Right hindlimb (tissue), 1 donor: ENCODE measurements around the gene DHX32.
"Not testable (repeated sequence)": the region's sequence is repeated elsewhere in the genome, so short reads cannot be mapped to it uniquely, and the experiment has no call there.

Source experiments
- DNase-seq: peaks from one replicate; pipeline ENCODE4 v3.0.0-alpha.2; 2018

The DHX32 gene

DNA sequence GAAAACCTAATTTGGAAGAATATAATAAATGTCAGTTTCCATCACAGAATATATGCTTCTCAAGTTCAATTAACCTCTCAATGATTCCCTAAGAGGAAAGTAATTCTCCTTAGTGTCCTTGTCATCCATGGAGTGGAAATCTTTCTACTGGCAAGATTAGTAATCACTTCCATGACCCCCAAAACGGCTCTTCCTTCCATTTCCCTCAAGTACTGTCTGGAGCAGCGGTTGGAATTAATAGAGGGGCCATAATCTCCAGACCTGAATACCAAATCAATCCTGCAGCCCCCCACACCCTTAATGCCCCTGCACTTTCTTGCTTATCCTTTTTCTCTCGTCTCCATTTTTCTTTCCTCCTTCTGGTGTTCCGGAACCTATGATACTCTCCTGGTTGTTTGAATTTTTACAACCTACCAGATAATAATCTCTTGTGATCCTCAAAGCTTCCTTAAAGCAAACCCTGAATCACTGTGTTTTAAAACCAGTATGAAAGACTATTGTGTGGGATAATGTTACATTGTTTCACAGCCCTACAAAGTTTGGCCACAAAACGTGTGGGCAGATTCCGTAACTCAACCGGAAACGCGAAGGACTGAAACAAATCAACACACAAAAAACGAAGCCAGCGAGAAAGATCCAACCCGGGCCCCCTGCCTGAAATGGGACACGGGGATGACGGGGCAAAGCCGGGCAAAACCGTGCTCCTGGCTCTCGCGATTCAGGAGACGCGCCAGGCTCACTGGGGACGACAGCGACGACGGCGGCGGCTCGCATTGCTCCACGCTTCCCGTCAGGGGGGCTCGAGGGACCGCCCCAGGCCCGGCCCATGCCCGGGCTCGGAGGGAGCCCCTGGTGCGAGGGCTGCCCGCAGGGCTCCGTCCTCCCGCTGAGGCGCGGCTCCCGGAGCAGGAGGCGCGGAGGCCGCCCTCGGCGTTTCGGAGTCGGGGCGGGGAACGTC lies 14.3 kb upstream of the DHX32 start:
- DNase-seq = peak; percentile 78

DNA sequence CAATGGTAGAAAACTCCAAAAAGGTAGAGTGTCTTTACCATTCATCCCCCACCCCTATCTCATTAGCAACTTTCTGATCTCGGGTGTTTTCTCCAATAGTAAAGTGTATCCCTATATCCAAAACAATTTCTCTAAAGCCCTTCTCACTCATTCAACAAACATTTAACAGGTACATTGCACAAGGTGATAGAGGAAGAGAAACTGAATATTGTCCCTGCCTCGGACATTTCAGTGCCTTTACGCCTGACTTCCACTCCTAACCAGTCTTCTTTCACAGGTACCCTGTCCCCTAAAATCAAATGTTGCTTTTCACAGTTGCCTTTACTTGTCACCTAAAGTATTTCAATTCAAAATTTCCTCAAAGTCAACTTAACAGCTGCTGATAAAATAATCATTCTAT lies 13.1 kb upstream of the DHX32 start:
- not testable (repeated sequence) for DNase-seq

DNA sequence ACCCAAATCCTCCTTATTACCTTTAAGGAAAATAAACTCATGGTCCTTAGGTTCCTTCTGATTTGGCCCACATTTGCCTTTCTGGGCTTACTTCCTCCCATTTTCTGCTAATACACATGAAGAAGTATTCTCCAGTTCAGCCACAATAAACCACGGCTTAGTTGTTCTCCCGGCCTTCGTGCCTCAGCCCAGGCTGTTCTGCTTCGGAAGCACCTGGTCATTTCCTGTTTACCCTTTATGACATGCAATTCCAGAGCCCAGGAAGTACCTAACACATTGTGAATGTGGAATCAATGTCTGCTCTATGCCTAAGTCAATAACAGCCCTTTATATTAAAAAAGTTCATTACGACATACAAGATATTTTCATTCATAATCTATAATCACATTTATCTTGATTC lies 11.3 kb upstream of the DHX32 start:
- not testable (repeated sequence) for DNase-seq

DNA sequence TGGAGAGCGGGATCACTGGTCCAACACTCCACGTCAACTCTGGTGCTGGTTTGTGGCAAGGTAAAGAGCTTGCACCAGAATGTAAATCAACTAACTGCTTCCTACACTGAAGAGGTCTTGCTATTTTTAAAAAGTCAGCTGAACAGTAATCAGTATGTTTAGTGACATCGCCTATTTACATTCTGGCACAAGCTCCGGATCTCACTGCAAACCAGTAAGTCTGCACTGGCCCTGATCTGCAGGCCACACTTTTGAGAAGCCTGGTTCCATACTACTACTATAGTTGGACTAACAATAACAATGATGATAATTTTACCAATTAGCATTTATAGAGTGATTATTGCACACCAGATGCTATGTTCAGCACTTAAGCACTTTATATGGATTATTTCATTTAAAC lies 8.3 kb upstream of the DHX32 start:
- not testable (repeated sequence) for DNase-seq

DNA sequence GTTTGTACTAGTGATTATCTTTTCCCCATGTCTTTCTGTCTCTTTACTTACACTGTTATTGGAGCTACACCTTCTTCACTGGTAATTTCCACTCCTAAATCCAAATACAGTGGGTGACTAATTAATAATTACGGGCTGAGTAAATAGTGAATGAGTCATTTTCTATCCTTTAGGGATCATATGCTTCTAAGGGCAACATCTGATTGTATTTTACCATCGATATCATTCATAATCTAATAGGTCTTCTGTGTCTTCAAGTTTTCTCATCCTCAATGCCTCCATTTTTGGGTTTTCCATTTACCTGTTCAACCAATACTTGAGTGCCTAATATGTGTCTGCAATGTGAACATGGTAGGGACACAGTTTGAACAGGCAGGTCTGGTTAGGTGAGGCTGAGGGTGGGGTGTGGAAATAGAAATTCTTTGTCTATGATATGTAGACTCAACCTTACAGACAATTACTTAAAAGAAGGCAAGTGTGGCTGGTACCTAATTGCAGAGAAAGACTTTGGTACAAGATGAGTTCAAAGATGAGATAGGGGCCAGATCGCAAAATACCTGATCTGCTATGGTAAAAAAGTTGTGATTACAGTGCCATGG lies 5.9 kb upstream of the DHX32 start:
- no peak for DNase-seq

DNA sequence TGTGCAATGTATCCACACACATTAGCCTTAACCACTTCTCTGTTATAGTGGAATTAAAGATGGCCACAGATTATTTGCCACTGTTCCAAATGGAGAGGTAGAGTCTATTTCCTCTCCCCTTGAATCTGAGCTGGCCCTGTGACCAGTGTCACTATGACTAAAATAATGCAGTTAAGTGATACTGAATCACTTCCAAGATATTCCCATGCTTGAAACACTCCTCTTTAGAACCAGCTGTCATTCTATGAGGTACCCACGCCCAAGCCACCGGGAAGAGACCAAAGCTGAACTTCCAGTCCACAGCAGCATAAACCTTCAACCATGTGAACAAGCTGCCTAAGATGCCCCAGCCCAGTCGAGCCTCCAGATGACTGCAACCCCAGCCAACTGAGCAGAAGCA lies 2.1 kb upstream of the DHX32 start:
- DNase-seq = no peak

DNA sequence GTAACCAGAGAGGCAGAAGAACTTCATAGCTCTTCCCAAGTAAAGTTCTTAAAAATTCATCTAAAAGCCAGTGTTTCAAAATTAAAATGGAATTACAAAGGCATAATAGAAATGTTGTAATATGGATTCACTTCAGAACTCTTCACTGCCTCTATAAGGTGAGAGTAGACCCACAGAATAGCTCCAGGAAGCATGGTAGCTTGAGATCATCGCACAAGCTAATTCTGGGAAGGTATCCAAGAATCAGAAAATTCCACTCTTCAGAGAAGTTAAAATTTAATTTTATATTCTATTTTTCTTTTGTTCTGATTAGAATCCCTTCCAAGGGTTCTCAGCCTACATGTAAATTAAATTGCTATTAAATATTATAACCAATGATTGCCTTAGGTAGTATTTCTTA lies 1.5 kb upstream of the DHX32 start:
- no peak for DNase-seq

DNA sequence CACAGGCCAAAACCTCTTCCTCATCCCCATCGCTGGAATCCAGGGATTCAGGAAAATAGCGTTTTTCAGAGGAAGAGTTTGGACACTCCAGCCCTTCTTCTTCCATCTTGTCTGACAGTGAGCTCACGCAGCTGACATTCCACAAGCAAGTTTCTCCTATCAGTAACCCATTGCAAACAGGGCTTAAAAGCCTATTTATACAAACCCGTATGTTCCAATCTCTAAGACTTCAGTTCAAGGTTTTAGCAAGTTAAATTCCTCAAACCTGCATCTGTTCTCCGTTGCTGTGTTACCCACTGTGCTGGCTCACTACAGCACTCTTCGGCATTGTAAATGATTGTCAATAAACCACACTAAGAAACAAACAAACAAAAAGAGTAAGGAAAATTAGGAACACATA lies 373 bp downstream of the DHX32 start:
- DNase-seq = no peak

DNA sequence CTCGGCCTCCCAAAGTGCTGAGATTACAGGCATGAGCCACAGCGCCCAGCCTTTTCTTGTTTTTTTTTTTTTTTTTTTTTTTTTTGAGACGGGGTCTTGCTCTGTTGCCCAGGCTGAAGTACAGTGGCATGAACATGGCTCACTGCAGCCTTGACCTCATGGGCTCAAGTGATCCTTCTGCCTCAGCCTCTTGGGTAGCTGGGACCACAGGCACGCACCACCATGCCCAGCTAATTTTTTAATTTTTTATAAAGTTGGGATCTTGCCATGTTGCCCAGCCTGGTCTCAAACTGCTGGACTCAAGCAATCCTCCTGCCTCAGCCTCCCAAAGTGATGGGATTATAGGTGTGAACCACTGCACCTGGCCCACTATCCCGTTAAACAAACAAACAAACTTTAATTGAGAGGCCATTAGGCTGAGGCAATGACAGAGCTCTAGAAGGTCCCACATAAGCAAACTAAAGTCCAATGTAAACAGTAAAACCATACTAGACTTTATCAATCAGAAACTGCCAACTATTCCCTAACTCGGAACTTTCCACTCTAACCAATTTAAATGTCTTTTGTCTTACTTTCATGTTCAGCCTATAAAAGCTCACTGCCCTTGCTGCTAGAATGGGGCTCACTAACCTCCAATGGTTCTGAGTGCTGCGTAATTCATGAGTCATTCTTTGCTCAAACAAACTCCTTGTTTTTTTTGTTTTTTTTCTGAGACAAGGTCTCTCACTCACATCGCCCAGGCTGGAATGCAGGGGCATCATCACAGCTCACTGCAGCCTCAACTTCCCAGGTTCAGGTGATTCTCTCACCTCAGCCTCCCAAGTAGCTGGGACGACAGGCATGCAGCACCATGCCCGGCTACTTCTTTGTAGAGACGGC lies 1.9 kb downstream of the DHX32 start:
- no peak for DNase-seq

DNA sequence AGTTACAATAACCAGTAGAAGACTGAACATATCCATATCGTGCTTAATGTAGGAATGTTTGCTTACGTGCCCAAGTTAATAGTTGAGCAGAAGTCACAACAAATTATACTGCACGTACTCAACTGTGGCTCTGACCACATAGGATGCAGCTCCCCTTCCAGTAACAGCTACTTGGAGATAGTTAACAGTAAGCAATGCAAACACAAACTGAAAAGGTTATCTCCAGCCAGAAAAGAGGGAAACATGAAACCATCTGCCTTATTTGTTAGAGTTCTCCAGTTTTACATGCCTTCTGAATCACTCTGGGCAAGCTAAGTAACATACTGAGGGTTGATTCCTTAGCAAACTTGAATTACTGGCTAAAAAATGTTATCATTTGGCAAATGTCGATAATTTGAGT lies 9.8 kb downstream of the DHX32 start:
- no peak for DNase-seq

DNA sequence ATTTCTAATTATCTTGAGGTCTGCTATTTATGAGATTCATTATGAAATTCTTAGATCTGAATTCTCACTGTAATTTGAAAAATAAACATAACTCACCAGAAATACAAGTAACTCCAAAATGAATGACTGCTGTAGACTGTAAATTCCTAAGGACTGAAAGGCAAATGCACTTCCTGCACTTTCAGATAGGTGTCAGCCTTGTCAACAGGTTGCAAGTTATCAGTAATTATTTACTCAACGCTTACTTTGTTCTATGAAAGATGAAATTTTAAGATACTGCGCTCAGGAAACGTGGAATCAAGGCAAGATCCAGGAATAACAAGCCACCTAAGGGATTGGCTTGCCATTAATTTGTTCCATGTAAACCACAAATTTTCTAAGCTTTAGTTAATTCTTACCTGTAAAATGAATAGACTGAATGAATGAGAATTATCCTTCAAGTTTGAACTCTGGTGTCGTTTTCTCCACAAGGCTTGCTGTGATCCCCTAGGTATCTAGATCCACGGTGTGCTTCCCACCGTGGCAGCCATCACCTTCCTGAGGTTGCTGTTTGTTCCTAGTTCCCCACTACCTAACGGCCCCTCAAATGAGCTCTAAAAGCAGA lies 12.6 kb downstream of the DHX32 start:
- DNase-seq = no peak

DNA sequence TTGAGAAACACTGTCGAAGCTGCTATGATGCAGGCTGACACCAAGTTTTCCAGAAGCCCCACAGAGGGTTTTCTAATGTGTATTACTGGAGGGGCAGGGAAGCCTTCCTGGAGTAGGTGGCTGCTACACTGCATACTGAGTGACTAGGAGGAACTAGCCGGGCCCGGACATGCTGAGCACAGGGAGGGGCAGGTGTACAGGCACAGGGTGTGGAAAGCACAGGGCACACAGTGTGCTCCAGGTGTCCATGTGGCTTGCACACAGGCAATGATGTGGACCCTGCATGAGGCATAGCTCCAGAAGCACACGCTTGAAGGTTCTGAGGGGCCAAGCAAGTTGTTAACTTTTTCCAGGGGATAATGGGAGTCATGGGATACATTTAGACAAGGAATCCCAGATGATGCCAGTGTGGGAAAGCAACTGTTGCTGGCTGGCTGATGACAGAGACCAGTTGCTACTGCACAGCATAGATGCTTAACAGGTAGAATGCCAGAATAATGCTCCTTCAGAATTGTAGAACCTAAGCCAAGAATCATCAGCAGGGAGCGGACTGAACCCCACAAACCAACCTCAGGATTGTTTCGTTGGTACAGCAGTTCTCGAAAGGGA lies 14.6 kb downstream of the DHX32 start:
- no peak for DNase-seq

DNA sequence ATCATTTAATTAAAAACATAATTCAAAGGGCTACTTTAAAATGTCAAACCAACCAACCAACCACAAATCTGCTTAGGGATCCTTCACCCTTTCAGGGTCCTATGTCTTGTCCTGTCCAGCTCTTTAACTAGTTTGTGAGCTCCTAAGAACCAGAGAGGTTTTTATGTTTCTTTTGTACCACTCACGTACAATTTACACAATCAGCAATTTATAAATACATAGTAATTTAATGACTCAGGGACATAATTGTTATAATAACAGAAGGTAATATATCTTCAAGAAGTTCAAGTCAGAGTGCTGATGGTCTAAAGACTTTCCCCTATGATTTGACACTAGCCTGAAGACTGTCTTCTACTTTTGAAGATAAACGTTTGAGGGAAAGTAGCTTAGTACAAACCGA lies 16.0 kb downstream of the DHX32 start:
- no peak for DNase-seq

DNA sequence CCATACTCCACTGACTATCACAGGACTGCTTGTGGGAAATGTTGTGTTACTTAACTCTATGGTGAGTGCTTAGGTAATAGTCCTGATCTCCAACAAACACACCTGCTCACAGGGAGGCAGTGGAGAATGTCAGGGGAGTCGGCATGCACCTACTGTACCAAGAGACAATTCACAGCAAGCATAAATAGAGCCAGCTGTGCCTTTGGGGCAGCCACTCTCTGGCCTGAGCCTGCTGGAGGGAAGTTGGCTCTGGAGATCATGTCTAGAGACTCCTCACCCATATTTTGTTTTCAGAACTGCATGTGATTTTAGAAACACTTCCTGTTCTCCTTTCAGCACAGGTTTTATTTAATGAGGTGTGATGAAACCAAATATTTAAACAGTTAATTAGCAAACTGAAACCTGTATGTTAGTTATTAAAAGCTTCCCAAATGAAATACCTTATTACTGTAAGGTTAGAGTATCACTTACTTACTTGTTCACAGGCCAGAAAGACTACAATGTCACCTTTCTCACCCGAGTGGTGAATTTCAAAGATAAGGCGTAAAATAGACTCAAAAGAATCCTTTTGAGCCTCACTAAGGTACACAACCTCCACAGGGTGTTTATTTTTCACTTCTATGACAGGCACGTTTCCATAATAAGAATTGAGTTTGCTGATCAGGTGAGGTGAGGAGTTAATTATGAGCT lies 21.8 kb downstream of the DHX32 start:
- DNase-seq = no peak

DNA sequence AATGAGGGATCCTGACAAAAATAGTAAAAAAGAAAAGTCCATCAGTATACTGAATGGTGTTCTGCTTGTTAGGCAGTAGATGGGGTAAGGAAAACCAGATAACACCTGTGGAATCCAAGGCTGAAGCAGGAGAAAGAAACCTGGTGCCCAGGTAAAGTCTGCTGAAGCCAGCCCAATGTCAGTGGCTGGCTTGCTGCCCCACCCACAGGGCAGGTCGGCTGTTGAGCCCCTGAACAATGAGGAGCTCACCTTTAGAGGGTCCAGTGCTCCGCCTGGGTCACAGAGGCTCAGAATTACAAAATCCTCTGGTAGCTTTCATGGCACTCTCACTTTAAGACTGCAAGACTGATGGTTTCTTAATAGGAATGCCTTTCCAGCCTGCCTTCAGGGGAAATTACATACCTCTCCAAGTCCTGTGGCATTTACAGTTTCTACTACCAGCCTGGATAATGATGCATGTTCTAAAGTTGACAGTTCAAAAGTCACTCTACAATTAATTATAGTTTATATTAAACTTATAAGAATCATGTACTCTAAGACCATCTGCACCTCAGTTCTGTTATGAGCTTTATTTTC lies 23.8 kb downstream of the DHX32 start:
- no peak for DNase-seq

DNA sequence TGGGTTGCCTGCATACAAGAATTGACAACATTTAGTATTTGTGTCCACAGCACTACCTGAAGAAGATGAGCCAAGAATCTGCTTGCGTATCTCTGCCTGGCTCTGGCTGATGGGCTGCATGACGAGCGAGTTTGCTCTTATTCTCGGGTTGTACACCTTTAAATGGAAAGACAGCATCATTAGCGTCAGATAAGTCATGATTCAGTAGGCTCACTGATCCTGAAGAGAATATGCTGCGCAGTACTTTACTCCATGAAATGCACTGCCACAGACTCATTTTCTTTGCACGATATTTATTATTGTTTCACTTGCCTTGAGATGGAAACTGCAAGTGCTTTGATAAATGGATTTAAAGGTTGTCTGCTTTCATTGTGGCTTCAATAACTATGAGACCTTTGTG lies 28.6 kb downstream of the DHX32 start:
- no peak for DNase-seq

DNA sequence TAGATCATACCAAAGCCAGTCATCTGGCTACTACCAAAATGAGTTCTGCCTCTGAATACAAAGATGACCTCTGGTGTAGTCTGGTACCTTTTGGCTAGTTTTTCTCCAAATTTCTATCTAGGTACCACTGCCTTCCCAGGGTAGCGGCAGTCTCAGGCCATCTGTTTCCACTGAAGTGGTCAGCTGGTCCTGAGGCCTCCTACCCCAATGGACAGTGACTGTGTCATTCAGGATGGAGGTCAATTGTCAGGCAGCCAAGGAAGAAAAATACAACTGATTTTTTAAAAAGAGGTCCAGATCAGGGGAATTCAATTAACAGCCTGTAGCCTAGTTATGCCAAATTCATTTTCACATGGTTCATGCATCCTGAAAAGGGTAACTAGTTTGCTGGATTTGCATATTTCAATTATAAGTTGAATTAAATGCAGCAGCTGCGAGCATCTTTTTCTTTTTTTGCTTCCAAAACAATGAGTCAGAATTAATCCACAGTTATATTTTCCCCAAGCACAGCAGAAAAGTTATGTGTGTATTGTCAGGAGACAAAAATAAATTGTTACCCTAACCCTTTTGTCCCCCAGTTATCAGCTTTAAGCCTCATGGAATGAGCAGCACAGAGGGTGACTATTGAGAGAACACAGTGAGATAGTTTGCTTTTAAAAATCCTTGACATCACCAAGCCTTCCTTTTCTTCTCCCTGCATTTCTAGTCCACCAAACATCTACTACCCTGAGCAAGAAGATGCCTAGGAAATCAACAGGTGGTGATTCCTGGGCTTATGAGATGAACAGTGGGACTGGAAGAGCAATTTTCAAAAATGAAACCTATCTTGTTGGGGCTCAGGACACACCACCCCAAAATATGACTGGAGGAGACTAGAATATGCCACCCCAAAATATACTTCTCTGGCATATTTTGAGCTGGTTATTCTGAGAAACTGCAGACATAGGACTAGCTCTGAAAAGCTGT lies 30.0 kb downstream of the DHX32 start:
- no peak for DNase-seq

DNA sequence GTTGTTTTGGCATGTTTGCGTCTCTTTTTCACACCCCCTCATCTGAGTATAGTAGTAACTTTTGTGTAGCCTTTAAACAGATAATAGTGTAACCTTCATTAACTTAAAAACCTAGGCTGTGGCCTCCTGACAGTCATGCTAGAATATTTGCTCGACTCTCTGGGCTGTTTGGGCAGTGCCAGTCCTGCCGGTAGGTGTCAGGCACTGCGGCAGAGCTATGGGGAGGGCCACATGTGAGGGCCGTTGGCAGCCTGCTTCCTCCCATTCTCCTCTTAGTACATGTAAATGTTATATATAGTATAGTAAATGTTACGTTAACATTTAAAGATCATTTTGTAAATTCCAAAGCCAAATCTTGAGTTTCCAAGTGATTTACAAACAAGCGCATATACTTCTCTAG lies 31.6 kb downstream of the DHX32 start:
- DNase-seq = no peak

DNA sequence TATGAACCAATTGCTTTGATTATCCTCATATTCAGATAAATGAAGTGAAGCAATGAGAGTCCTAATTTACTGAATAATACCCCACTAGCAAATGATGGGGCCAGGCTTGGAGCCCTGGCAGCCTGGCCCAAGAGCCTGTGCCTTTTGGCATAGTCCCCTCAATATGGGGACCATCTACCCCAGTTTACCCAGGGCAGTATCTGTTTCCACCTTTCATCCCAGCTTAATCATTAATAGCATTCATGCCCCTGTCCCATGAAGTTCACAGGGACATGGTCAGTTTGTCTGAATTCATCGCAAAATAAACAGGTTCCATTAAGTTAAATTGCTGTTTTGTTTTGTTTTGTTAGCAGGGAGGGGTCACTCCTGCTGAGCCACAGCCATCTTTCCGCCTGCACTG lies 32.2 kb downstream of the DHX32 start:
- no peak for DNase-seq

DNA sequence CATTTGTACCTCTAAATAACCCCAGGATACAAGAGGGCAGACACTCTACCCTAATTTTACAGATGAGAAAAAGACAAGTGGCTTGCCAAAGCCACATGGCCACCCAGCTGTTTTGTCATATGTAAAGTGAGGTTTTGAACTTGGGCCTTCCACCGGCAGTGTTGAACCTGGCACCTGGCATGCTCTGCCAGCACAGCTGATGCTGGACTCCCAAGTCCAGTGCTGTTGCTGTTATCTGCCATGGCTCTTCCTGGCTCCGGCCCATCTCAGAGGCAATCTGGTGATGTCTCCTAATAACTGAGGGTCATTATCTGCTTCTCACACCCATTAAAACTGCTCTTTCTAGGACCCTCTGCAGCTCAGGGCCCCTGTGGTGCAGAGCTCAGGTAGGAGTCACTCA lies 32.7 kb downstream of the DHX32 start:
- no peak for DNase-seq
